ENCODE results near the gene SMIM10L2A. TPM values are rescaled to one million over a fixed set of nuclear protein-coding genes. Genes with fewer than 3 reads are reported as not detected.

The SMIM10L2A gene
- total and polyA plus RNA-seq, 2 of the 8 experiments (the other 6 are each of a cell fraction or from before 2014, with no cell fraction given) = 5.0 to 7.5 TPM

DNA sequence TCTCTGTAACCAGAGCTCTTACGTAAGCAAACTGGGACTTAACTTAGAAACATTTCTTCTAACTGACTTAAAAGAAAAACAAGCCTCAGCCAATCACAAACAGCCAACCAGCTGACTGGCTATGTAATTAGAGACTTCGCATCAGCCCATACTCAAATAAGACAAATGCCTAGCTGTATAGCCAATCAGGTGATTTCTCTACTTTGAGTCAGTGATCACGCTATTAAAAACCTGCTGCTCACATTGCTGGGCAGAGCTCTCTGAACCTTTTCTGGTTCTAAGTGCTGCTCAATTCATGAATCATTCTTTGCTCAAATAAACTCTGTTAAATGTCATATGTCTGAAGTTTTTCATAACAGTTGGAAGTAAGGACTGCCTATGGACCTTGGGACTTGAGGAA, 9.9 kb upstream of the SMIM10L2A start:
- H3K23ac ChIP-seq (ENCODE audit: insufficient read length) = no peak overlapping the region
- no peak overlapping the region for H4K5ac ChIP-seq (ENCODE audit: insufficient read length, low read depth, low read length)
- WGBS, 2 experiments (ENCODE audit: extremely low coverage in 1 of 2, insufficient coverage in 1 of 2, insufficient read length in 1 of 2, insufficient replicate concordance in 2 of 2, low coverage in 1 of 2, low lambda C conversion rate in 2 of 2, missing lambda C conversion rate in 1 of 2) = 82% methylated on average over 3 of the region's 3 CpGs; no CpG with 5 or more reads in 1 of the 2 experiments
- no peak overlapping the region for H4K91ac ChIP-seq (replicated peaks; ENCODE audit: insufficient read length, low read length)
- H4K20me1 ChIP-seq (replicated peaks in 1 of 2; ENCODE audit: control insufficient read depth in 1 of 2, insufficient read depth in 2 of 2, low read length in 2 of 2) = no peaks in the 10 kb centered on the region
- peaks cover 0 to 5% (median 0%) of the 10 kb centered on the region in 4 experiments; a peak in 3 of 7 replicates for H3K4me1 ChIP-seq (replicated peaks in 1 of 4; ENCODE audit: control insufficient read depth in 3 of 4, insufficient read depth in 4 of 4, low read length in 3 of 4)
- no peak overlapping the region for H3K4ac ChIP-seq (replicated peaks; ENCODE audit: insufficient read length, low read depth, low read length)
- no peaks in the 10 kb centered on the region for H3K36me3 ChIP-seq (ENCODE audit: control insufficient read depth in 2 of 4, insufficient read depth in 4 of 4, low read length in 3 of 4)
- no peak overlapping the region for H3K4me2 ChIP-seq (ENCODE audit: insufficient read depth in 1 of 2, low read depth in 2 of 2, low read length in 2 of 2)
- H3K4me3 ChIP-seq (ENCODE audit: extremely low read depth in 1 of 4, insufficient read depth in 2 of 4, low read depth in 3 of 4, low read length in 4 of 4) = no peak overlapping the region
- ChIA-PET CTCF (ENCODE audit: partially characterized antibody) (no interaction called here), POLR2A (ENCODE audit: partially characterized antibody) (no interaction called here)
- H3K27ac ChIP-seq (ENCODE audit: low read depth, low read length) = no peak overlapping the region
- no peak overlapping the region for H3K14ac ChIP-seq (ENCODE audit: insufficient read length)
- H3K23me2 ChIP-seq (ENCODE audit: low read depth, low read length) = no peaks in the 10 kb centered on the region
- no peak overlapping the region for H2AFZ ChIP-seq (ENCODE audit: low read length)
- no peak overlapping the region for H2BK20ac ChIP-seq (ENCODE audit: low read length)
- H2BK120ac ChIP-seq (replicated peaks; ENCODE audit: low read depth, low read length) = no peak overlapping the region
- H2BK12ac ChIP-seq (ENCODE audit: low read depth, low read length) = no peak overlapping the region
- DNase-seq (ENCODE audit: low read depth in 1 of 2, low spot score in 2 of 2) (no peak), FAIRE-seq (no peak)
- no peaks in the 10 kb centered on the region for H3K9me3 ChIP-seq (ENCODE audit: insufficient read depth in 2 of 2, low read depth in 1 of 2, low read length in 1 of 2)
- H3K79me2 ChIP-seq (ENCODE audit: control insufficient read depth in 1 of 2, insufficient read depth in 2 of 2, low read length in 2 of 2) = no peaks in the 10 kb centered on the region
- H2AK5ac ChIP-seq (ENCODE audit: low read depth, low read length) = no peak overlapping the region
- no peaks in the 10 kb centered on the region for H3K79me1 ChIP-seq (ENCODE audit: low read depth, low read length)
- H3K56ac ChIP-seq (replicated peaks; ENCODE audit: insufficient read length, low read depth, low read length) = no peak overlapping the region
- H3K9ac ChIP-seq (replicated peaks in 1 of 4; ENCODE audit: extremely low read depth in 1 of 4, low read depth in 3 of 4, low read length in 3 of 4) = no peak overlapping the region
- H2BK5ac ChIP-seq (ENCODE audit: low read depth, low read length) = no peak overlapping the region
- no peak overlapping the region for H3K18ac ChIP-seq (ENCODE audit: extremely low read depth, low read length)
- no peak overlapping the region for H2BK15ac ChIP-seq (ENCODE audit: low read length)
- no peaks in the 10 kb centered on the region for H3K27me3 ChIP-seq (replicated peaks in 1 of 4; ENCODE audit: control insufficient read depth in 3 of 4, extremely low read depth in 1 of 4, insufficient read depth in 3 of 4, low read length in 3 of 4)
- no peak overlapping the region for H4K8ac ChIP-seq (ENCODE audit: extremely low read depth, insufficient read depth, low read length)
- TF ChIP-seq, protein P1, sequence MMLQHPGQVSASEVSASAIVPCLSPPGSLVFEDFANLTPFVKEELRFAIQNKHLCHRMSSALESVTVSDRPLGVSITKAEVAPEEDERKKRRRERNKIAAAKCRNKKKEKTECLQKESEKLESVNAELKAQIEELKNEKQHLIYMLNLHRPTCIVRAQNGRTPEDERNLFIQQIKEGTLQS (IDR thresholded peaks at IDR 0.05; ENCODE audit: insufficient read depth, low read depth, low read length) = no peak
- no peak for TF ChIP-seq CHD2 (IDR thresholded peaks at IDR 0.05; ENCODE audit: low read length)
- TF ChIP-seq BRCA1 (IDR thresholded peaks at IDR 0.05; ENCODE audit: low read depth, low read length) = no peak
- no peak for TF ChIP-seq EZH2 (IDR thresholded peaks at IDR 0.05; ENCODE audit: low read depth, low read length, severe bottlenecking)
- TF ChIP-seq CEBPB (IDR thresholded peaks at IDR 0.05; ENCODE audit: low read depth, low read length) = no peak
- no peak for TF ChIP-seq RBBP5 (IDR thresholded peaks at IDR 0.05; ENCODE audit: borderline replicate concordance, low read depth, low read length)
- no peak for TF ChIP-seq CHD1 (IDR thresholded peaks at IDR 0.05; ENCODE audit: low read depth, low read length)
- no peak for TF ChIP-seq SIRT6 (IDR thresholded peaks at IDR 0.05; ENCODE audit: low read length)
- TF ChIP-seq SIX5 (IDR thresholded peaks at IDR 0.05; ENCODE audit: low read depth, low read length) = no peak
- no peak for TF ChIP-seq TEAD4 (IDR thresholded peaks at IDR 0.05; ENCODE audit: low read depth, low read length)
- TF ChIP-seq HDAC2 (IDR thresholded peaks at IDR 0.05; ENCODE audit: borderline replicate concordance in 1 of 2, low read depth in 2 of 2, low read length in 2 of 2) = no peak
- no peak for TF ChIP-seq POU5F1 (IDR thresholded peaks at IDR 0.05; ENCODE audit: low read depth, low read length)
- TF ChIP-seq RAD21 (IDR thresholded peaks at IDR 0.05 in 1 of 2, conservative IDR thresholded peaks at IDR 0.05 in 1 of 2; ENCODE audit: low read depth in 2 of 2, low read length in 2 of 2) = no peak
- TF ChIP-seq KDM5A (IDR thresholded peaks at IDR 0.05; ENCODE audit: low read length) = no peak
- TF ChIP-seq TBP (IDR thresholded peaks at IDR 0.05; ENCODE audit: low read depth, low read length) = no peak
